ENCODE measurements around the gene DACT2. TPM values are rescaled to one million over a fixed set of nuclear protein-coding genes. Genes with fewer than 3 reads are reported as not detected.
"Not testable (repeated sequence)": the region's sequence is repeated elsewhere in the genome, so short reads cannot be mapped to it uniquely, and the experiment has no call there.

The DACT2 gene
- total RNA-seq, 3 donors from 2014 or later: 1.2 to 3.4 (median 1.5) TPM

- intact Hi-C loops (cut with DNase I, micrococcal nuclease): no loop called here
- peak in 1 of 3 donors; percentile 22 for DNase-seq
Measured at GRCh38 chr6:168361766-168362165, 42.2 kb upstream of the DACT2 start.

DNA sequence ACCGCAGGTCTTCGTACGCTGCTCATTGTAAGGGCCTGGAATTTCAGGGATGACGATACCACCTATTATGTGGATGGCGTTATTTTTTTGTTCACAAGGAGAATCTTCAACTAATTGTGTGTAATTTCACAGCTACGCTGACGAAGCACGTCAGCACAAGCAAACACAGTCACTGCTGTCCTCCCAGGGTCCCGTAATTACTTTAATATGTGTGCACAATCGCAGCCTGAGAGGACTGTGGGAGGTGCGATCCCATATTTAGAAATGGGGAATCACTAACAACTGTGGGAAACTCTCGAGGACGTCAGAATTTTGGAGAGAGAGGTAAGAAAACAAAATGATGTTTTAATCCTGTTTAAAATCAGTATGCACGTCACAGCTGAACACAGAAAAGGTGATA is 40.2 kb upstream of the DACT2 start:
- H3K4me1 ChIP-seq (ENCODE audit: low read depth): peaks cover 3% of the 10 kb centered on the region
- intact Hi-C loops (cut with DNase I, micrococcal nuclease): loop anchor here (5.0 to 10.0 kb wide), 2 partner anchors 155 to 207 kb away; no protein-coding TSS in a partner anchor
- ATAC-seq: no peak
- H3K36me3 ChIP-seq (ENCODE audit: low read depth): no peaks in the 10 kb centered on the region
- no peaks in the 10 kb centered on the region for H3K9me3 ChIP-seq
- DNase-seq: no peak
- TF ChIP-seq CTCF (IDR thresholded peaks at IDR 0.05): no peak
- H3K4me3 ChIP-seq: no peak overlapping the region

More at GRCh38 chr6:168361766-168362165, 42.2 kb upstream of the DACT2 start:
- no peaks in the 10 kb centered on the region for H3K36me3 ChIP-seq (ENCODE audit: low read depth)
- no peak overlapping the region for H3K4me3 ChIP-seq
- no peak for ATAC-seq
- H3K9me3 ChIP-seq: no peaks in the 10 kb centered on the region
- H3K4me1 ChIP-seq (ENCODE audit: low read depth): no peaks in the 10 kb centered on the region
- TF ChIP-seq CTCF (IDR thresholded peaks at IDR 0.05): no peak

GRCh38 chr6:168358842-168359420 is 39.4 kb upstream of the DACT2 start:
- DNase-seq (no peak), ATAC-seq (no peak)
- intact Hi-C loops (cut with DNase I, micrococcal nuclease): loop anchor here (5.0 to 10.0 kb wide), 2 partner anchors 154 to 207 kb away; no protein-coding TSS in a partner anchor
- TF ChIP-seq CTCF (IDR thresholded peaks at IDR 0.05): no peak
- H3K9me3 ChIP-seq: no peaks in the 10 kb centered on the region
- peaks cover 3% of the 10 kb centered on the region for H3K4me1 ChIP-seq (ENCODE audit: low read depth)
- no peak overlapping the region for H3K4me3 ChIP-seq
- no peaks in the 10 kb centered on the region for H3K36me3 ChIP-seq (ENCODE audit: low read depth)

DNA sequence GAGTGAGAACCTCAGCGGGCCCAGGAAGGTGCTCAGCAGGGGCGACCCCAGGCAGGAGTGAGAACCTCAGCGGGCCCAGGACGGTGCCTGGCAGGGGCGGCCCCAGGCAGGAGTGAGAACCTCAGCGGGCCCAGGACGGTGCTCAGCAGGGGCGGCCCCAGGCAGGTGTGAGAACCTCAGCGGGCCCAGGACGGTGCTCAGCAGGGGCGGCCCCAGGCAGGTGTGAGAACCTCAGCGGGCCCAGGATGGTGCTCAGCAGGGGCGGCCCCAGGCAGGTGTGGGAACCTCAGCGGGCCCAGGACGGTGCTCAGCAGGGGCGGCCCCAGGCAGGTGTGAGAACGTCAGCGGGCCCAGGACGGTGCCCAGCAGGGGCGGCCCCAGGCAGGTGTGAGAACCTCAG is 37.3 kb upstream of the DACT2 start:
- intact Hi-C loops (cut with DNase I, micrococcal nuclease): loop anchor here (5.0 to 10.0 kb wide), 2 partner anchors 152 to 205 kb away; no protein-coding TSS in a partner anchor
- not testable (repeated sequence) for H3K9me3 ChIP-seq; H3K4me3 ChIP-seq; ATAC-seq; H3K4me1 ChIP-seq (ENCODE audit: low read depth); H3K36me3 ChIP-seq (ENCODE audit: low read depth)
- peak in 1 of 3 donors; percentile 15 for DNase-seq

DNA sequence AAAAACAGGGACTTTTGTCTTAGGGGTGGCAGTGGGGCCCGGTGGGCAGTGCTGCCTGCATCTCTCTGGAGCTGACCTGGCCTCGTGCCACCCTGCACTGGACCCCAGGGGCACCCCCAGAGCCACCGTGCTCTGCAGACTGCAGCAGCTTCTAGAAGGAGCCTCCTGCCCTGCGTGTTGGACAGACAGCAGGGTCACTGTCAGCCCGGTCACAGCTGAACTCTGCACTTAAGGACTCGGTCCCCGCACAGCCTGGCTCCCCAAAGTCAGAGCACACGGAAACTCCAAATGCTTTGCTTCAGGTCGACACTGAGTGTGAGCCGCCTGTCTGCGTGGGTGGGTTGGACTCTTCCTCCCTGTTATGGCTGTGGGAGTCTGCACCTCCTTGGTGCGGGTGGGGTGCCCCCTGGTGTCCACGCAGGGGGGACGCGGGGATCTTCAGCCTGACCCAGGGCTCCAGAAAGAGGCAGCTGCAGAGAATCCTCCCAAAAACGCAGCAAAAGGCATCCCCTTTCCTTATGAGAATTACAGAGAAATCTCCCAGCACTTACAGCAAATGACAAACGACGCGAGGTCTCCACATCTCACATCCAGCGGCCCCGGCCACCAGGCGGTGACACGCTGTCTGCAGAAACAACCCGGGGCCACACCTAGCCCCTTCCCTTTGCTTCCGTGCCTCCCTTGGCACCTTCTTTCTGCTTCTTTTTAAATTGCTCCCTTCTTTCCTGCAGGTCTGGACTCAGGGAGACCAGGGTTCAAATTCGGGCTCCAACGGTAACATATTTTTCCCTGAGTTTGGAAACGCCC is 36.3 kb upstream of the DACT2 start:
- Histone ChIP-seq H3K4me3 (no peak overlapping the region), H3K4me1 (ENCODE audit: low read depth) (peaks cover 3% of the 10 kb centered on the region), H3K9me3 (peaks cover 4% of the 10 kb centered on the region), H3K36me3 (ENCODE audit: low read depth) (no peaks in the 10 kb centered on the region)
- peak; percentile 58 for TF ChIP-seq CTCF (IDR thresholded peaks at IDR 0.05)
- DNase-seq (peak; percentile 61 to 81 (median 81)), ATAC-seq (peak; percentile 99)
- intact Hi-C loops (cut with DNase I, micrococcal nuclease): loop anchor here (5.0 to 10.0 kb wide), 2 partner anchors 151 to 204 kb away; no protein-coding TSS in a partner anchor

DNA sequence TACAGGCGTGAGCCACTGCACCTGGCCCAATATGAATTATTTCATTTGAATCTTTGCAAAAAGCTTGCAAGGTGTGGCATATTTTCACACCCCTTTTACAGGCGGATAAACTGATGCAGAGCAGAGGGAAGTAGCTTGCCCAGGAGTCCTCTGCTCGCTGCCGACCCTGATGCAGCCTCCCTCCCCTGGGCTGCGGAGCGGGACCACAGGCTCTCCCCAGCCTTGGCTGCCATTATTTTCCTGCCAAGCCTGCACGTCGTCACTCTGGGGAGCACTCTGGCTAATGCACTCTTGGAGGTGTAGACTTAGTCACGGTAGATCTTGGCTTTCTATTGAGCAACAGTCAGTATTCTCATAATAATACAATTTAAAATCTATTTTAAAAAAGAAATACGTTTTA is 34.8 kb upstream of the DACT2 start:
- no peak for TF ChIP-seq CTCF (IDR thresholded peaks at IDR 0.05)
- Histone ChIP-seq H3K4me3 (no peak overlapping the region), H3K9me3 (peaks cover 4% of the 10 kb centered on the region), H3K4me1 (ENCODE audit: low read depth) (peaks cover 3% of the 10 kb centered on the region), H3K36me3 (ENCODE audit: low read depth) (no peaks in the 10 kb centered on the region)
- DNase-seq (no peak), ATAC-seq (no peak)
- intact Hi-C loops (cut with DNase I, micrococcal nuclease): loop anchor here in 1 of 2 donors (10.0 kb wide), 1 partner anchor 150 kb away; no protein-coding TSS in a partner anchor

Data from mucosa of descending colon (tissue), 3 donors.